GM10248 (cell line): Measurements from ENCODE around the gene MT1A.

Experiments used
- CTCF ChIA-PET: fragments of 300-600 bp; sonication (Branson Sonifier 250); formaldehyde crosslinking; extraction: SDS; loops from one replicate; lab custom pipeline; 2021; ENCODE audit warnings: antibody characterized with exemption; lab: Yijun Ruan, JAX
- POLR2A ChIA-PET: fragments of 350-650 bp; sonication (Branson Sonifier 250); formaldehyde crosslinking; extraction: SDS; loops from one replicate; lab custom pipeline; 2020; ENCODE audit warnings: antibody characterized with exemption; lab: Yijun Ruan, JAX
- DNase-seq: peaks from one replicate; pipeline ENCODE4 v3.0.0; 2012; ENCODE audit errors: extremely low spot score
- CTCF ChIP-seq: IDR thresholded peaks from 2 replicates; pipeline ENCODE4 v1.5.1; 2012; ENCODE audit warnings: mild to moderate bottlenecking, low read depth; ENCODE audit errors: extremely low read depth, missing control alignments, control extremely low read depth

MT1A gene

GRCh38 chr16:56629531-56629930 is 8.9 kb upstream of the MT1A start:
- no peak for TF ChIP-seq CTCF
- ChIA-PET CTCF (interaction anchor here (0.8 to 1.4 kb wide), 3 partner anchors 29 to 53 kb away, joined by 3 to 5 read pairs (median 3); no protein-coding TSS in a partner anchor), POLR2A (no interaction called here)
- no peak for DNase-seq

GRCh38 chr16:56630134-56630533 is 8.3 kb upstream of the MT1A start:
- CTCF ChIA-PET, result interaction anchor here (0.7 to 1.2 kb wide), 5 partner anchors 9 to 73 kb away, joined by 3 to 4 read pairs (median 3); no protein-coding TSS in a partner anchor
- no peak for TF ChIP-seq CTCF
- POLR2A ChIA-PET, result no interaction called here
- peak; percentile 75 for DNase-seq

- DNase-seq, result no peak
- ChIA-PET POLR2A (no interaction called here), CTCF (interaction anchor here (0.7 to 1.2 kb wide), 3 partner anchors 11 to 71 kb away, joined by 3 to 4 read pairs (median 3); no protein-coding TSS in a partner anchor)
Measured at GRCh38 chr16:56631197-56631596, 7.3 kb upstream of the MT1A start.

GRCh38 chr16:56631832-56632155 is 6.7 kb upstream of the MT1A start:
- CTCF ChIA-PET, result interaction anchor here (0.7 kb wide), 1 partner anchor 11 kb away, joined by 3 read pairs; no protein-coding TSS in a partner anchor
- POLR2A ChIA-PET, result no interaction called here
- TF ChIP-seq CTCF, result no peak
- DNase-seq, result no peak

More at GRCh38 chr16:56631197-56631596, 7.3 kb upstream of the MT1A start:
- TF ChIP-seq CTCF, result no peak

GRCh38 chr16:56632156-56632847 is 6.2 kb upstream of the MT1A start, which contains the start of gene MT1M:
Gene MT1M, plus strand, starts transcription at chr16:56632659. Its CDS starts 73 bp downstream, at chr16:56632732.
- TF ChIP-seq CTCF, result no peak
- POLR2A ChIA-PET, result no interaction called here
- no peak for DNase-seq
- CTCF ChIA-PET, result no interaction called here

GRCh38 chr16:56632848-56633365 is 5.6 kb upstream of the MT1A start:
- ChIA-PET CTCF (no interaction called here), POLR2A (no interaction called here)
- DNase-seq, result no peak
- TF ChIP-seq CTCF, result no peak
